ENCODE results near the gene CNDP2.

CNDP2 gene

GRCh38 chr18:74528913-74529312 lies 32.8 kb downstream of the CNDP2 start:
- Mint-ChIP-seq H3K27me3 (peaks cover 8% of the 10 kb centered on the region), H3K27ac (no peak overlapping the region), H3K4me3 (no peak overlapping the region), H3K4me1 (peaks cover 5% of the 10 kb centered on the region), H3K9me3 (peaks cover 4% of the 10 kb centered on the region), H3K36me3 (peaks cover 7% of the 10 kb centered on the region)
- no peak for ATAC-seq

GRCh38 chr18:74529378-74529777 lies 33.2 kb downstream of the CNDP2 start:
- H3K27me3 Mint-ChIP-seq: peaks cover 8% of the 10 kb centered on the region
- H3K9me3 Mint-ChIP-seq: peaks cover 1% of the 10 kb centered on the region
- no peak overlapping the region for H3K4me3 Mint-ChIP-seq
- H3K27ac Mint-ChIP-seq: no peak overlapping the region
- ATAC-seq: no peak
- peaks cover 3% of the 10 kb centered on the region for H3K36me3 Mint-ChIP-seq
- peaks cover under 1% of the 10 kb centered on the region for H3K4me1 Mint-ChIP-seq

GRCh38 chr18:74529811-74530583 lies 33.8 kb downstream of the CNDP2 start:
- Mint-ChIP-seq H3K9me3 (no peaks in the 10 kb centered on the region), H3K4me3 (no peak overlapping the region), H3K27ac (no peak overlapping the region), H3K27me3 (peaks cover 8% of the 10 kb centered on the region), H3K36me3 (no peaks in the 10 kb centered on the region), H3K4me1 (no peaks in the 10 kb centered on the region)
- ATAC-seq: no peak

- ATAC-seq: no peak
- no peaks in the 10 kb centered on the region for H3K4me1 Mint-ChIP-seq
- no peaks in the 10 kb centered on the region for H3K36me3 Mint-ChIP-seq
- peaks cover 8% of the 10 kb centered on the region for H3K27me3 Mint-ChIP-seq
- no peak overlapping the region for H3K27ac Mint-ChIP-seq
- no peaks in the 10 kb centered on the region for H3K9me3 Mint-ChIP-seq
- H3K4me3 Mint-ChIP-seq: no peak overlapping the region
Measured at GRCh38 chr18:74530584-74530862, 34.4 kb downstream of the CNDP2 start.

DNA sequence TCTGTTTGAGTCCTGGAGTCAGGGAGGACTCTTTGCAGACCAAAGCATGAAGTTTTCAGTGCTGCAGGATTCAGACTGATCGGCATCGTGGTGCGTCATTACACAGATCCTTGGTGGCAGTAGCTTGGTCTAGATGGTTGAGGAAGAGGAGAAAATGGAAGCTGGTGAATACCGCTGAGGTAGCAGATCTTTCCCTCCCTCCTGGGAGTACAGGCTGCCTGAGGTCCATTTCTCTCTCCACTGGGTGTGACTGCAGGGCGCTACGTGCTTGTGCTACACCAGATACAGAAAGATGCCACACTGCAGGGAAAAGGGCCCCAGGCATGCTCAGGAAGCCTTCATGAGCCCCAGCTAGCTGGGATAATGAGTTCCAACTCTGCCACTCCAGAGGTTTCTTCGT lies 34.9 kb downstream of the CNDP2 start:
- ATAC-seq: no peak
- Mint-ChIP-seq H3K9me3 (no peaks in the 10 kb centered on the region), H3K27me3 (peaks cover 8% of the 10 kb centered on the region), H3K4me1 (no peaks in the 10 kb centered on the region), H3K4me3 (no peak overlapping the region), H3K36me3 (no peaks in the 10 kb centered on the region), H3K27ac (no peak overlapping the region)

GRCh38 chr18:74532511-74533025 lies 36.4 kb downstream of the CNDP2 start:
- H3K27me3 Mint-ChIP-seq: peaks cover 8% of the 10 kb centered on the region
- H3K9me3 Mint-ChIP-seq: no peaks in the 10 kb centered on the region
- no peak overlapping the region for H3K4me3 Mint-ChIP-seq
- H3K4me1 Mint-ChIP-seq: no peaks in the 10 kb centered on the region
- ATAC-seq: no peak
- no peak overlapping the region for H3K27ac Mint-ChIP-seq
- H3K36me3 Mint-ChIP-seq: no peaks in the 10 kb centered on the region

DNA sequence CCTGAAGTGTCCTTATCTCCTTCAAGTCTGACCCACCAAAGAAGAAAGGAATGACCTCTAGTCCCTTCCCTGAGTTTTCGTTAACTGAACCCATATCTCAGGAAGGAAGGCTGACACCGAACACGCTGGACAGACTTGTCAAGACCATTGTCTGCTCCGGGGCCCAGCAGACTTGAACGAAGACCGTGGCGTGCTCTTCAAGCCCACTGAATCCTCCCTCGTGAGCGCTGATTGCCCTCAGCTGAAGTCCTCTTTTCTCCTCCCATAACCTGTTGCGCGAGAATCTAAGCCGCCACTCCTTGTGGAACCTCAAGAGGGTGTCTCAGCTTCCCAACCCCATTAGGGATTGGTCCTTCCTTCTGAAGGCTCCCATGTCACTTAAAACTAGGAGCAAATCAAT lies 37.5 kb downstream of the CNDP2 start:
- Mint-ChIP-seq H3K4me1 (no peaks in the 10 kb centered on the region), H3K27me3 (peaks cover 8% of the 10 kb centered on the region), H3K4me3 (no peak overlapping the region), H3K9me3 (no peaks in the 10 kb centered on the region), H3K36me3 (no peaks in the 10 kb centered on the region), H3K27ac (no peak overlapping the region)
- no peak for ATAC-seq

- Mint-ChIP-seq H3K9me3 (no peaks in the 10 kb centered on the region), H3K27ac (no peak within 1 kb of the TSS), H3K4me1 (no peaks in the 10 kb centered on the region), H3K4me3 (no peak within 1 kb of the TSS), H3K36me3 (no peaks in the 10 kb centered on the region), H3K27me3 (peaks cover 8% of the 10 kb centered on the region)
- no peak for ATAC-seq
Measured at GRCh38 chr18:74534150-74534969, 38.2 kb downstream of the CNDP2 start, which contains the start of gene CNDP1. Gene CNDP1, plus strand, starts transcription at chr18:74534500. Its CDS starts 168 bp downstream, at chr18:74534668.

DNA sequence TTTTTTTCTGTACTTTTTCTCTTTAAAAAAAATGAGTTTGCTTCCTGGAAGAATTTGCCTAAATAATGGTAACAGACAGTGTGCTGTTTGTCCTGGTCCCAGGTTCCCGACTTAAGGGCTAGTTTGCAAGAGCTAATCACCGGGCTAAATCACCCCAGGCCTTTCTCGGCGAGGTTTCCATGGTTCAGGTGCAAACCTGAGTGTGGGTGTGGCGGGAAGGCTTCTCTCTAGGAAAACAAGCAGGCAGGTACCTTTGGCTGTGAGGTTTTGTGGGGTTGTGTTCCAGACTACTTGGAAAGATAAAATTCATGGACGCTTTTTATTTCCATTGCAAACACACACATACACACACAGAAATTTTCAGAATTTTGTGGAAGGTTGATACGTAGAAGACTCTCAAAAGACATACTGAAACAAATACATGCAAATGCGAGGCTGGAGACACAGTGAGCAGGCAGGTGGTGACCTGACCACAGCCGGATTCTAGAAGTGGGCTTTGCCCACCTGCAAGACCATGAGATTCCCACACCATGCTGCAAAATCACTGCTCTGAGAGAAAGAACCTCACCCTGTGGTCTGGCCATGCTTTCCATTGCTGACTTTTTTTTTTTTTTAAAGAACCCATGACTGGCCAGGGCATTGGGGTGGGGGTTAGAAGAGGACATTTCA lies 39.0 kb downstream of the CNDP2 start:
- ATAC-seq: no peak
- H3K27ac Mint-ChIP-seq: no peak overlapping the region
- H3K9me3 Mint-ChIP-seq: no peaks in the 10 kb centered on the region
- peaks cover 8% of the 10 kb centered on the region for H3K27me3 Mint-ChIP-seq
- H3K4me3 Mint-ChIP-seq: no peak overlapping the region
- H3K36me3 Mint-ChIP-seq: no peaks in the 10 kb centered on the region
- no peaks in the 10 kb centered on the region for H3K4me1 Mint-ChIP-seq

DNA sequence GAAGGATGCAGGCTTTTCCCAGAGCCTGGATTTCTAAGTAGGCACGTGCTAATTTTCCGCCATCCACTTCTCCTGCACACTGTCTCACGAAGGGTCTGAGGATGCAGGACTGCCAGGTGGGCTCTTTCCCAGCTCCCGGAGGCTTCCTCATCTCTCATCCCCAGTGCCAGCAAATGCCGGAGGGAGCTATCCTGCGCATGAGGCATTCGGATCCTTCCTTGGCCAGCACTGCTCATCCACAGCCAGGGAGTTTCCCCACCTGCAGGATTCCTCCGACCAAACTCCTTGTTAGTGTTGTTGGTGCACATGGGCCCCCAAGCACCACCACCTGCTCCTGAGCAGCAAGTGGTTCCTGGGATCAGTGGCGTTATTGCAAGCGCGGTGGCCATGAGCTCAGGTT lies 43.1 kb downstream of the CNDP2 start:
- no peak for ATAC-seq
- Mint-ChIP-seq H3K9me3 (no peaks in the 10 kb centered on the region), H3K27me3 (peaks cover 9% of the 10 kb centered on the region), H3K4me3 (no peak overlapping the region), H3K27ac (no peak overlapping the region), H3K36me3 (no peaks in the 10 kb centered on the region), H3K4me1 (no peaks in the 10 kb centered on the region)

DNA sequence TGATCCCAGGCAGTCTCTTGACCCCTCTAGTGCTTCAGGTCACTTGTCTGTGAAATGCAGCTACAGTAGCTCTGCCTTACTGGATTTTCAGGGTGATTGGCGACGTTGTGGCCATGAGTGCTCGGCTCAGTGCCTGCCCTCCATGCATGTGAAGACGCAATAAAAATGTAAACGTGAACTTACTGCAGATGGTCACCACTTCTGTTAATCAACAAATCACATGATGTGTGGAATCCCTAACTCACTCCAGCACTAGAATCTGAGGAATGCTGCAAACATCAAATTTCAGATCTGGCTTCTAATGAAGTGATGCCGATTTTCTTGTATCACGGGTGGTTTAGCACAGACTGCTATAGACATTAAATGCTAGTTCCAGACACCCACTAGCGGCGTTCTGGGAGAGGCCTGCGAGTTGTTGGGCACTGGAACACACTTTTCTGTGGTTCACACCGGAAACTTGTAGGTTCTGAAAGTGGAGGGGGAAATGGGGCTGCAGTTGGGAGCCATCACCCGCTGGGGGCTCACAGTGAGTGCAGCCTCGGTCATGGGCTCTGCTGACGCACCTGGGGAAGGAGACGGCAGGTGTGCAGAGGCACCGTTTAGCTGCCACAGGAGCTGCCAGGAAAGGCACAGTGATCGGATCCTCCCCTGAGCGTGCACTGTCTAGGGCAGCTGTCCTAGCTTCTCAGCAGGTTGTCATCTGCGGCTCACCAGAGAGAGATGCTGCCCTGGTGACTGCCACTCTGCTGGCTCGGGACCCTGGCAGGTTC lies 44.7 kb downstream of the CNDP2 start:
- no peak for ATAC-seq
- H3K27ac Mint-ChIP-seq: no peak overlapping the region
- H3K9me3 Mint-ChIP-seq: no peaks in the 10 kb centered on the region
- H3K36me3 Mint-ChIP-seq: no peaks in the 10 kb centered on the region
- H3K4me3 Mint-ChIP-seq: no peak overlapping the region
- peaks cover 17% of the 10 kb centered on the region for H3K27me3 Mint-ChIP-seq
- no peaks in the 10 kb centered on the region for H3K4me1 Mint-ChIP-seq

GRCh38 chr18:74541703-74542555 lies 45.8 kb downstream of the CNDP2 start:
- Mint-ChIP-seq H3K9me3 (no peaks in the 10 kb centered on the region), H3K27me3 (peaks cover 24% of the 10 kb centered on the region), H3K36me3 (no peaks in the 10 kb centered on the region), H3K4me1 (no peaks in the 10 kb centered on the region), H3K27ac (no peak overlapping the region), H3K4me3 (no peak overlapping the region)
- no peak for ATAC-seq

DNA sequence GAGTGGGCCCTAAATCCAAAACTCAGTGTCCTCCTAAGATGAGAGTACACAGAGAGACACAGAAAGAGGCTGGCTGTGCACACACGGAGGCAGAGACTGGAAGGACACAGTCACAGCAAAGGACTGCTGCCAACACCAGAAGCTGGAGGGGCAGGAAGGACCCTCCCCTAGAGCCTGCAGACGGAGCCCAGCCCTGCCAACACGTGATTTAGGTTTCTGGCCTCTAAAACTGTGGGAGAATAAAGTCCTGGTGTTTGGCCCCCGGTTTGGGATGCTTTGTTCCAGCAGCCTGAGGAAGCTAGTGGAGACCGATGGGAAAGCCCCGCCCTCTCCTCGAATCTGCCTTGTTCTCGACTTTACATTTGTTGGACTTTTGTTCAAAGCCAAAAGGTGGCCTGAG lies 48.7 kb downstream of the CNDP2 start:
- Mint-ChIP-seq H3K27ac (no peak overlapping the region), H3K27me3 (peaks cover 24% of the 10 kb centered on the region), H3K4me1 (no peaks in the 10 kb centered on the region), H3K4me3 (no peak overlapping the region), H3K9me3 (peaks cover 5% of the 10 kb centered on the region), H3K36me3 (no peaks in the 10 kb centered on the region)
- ATAC-seq: no peak

DNA sequence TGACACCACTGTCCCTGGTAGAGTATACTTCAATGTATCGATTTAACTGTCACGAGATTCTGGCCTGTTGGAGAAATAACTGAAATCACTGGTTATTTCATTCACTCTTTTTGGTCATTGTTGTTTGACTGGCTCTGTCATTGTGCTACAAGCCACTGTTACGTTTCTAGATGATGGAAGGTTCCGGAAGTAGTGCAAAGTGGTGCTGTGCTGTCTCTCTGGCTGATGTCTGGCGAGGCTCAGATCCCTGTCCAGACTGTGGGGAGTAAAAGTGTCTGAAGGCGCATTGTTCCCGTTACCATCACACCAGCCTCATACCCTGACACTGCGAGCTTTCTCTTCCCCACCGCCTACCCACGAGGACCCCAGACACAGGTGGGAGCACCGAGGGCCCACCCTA lies 49.8 kb downstream of the CNDP2 start:
- Mint-ChIP-seq H3K4me1 (no peaks in the 10 kb centered on the region), H3K4me3 (no peak overlapping the region), H3K27me3 (peaks cover 24% of the 10 kb centered on the region), H3K36me3 (no peaks in the 10 kb centered on the region), H3K27ac (no peak overlapping the region), H3K9me3 (peaks cover 5% of the 10 kb centered on the region)
- no peak for ATAC-seq
